NOMO-1 treated with DMSO at 0.1 percent for 48 hours (cell line): Measurements from ENCODE around the gene AP3S2.
"Not testable (repeated sequence)": the region's sequence is repeated elsewhere in the genome, so short reads cannot be mapped to it uniquely, and the experiment has no call there.

ENCODE experiments used
- DNase-seq: peaks from one replicate; lab custom pipeline; 2025; ENCODE audit not compliant: unreplicated experiment; lab: John Stamatoyannopoulos, UW

Gene AP3S2

GRCh38 chr15:89783111-89783860, 110.5 kb downstream of the AP3S2 start:
- no peak for DNase-seq

- not testable (repeated sequence) for DNase-seq
Observed at GRCh38 chr15:89782619-89782950, 111.2 kb downstream of the AP3S2 start.

GRCh38 chr15:89781891-89782618, 111.7 kb downstream of the AP3S2 start:
- peak; percentile 67 for DNase-seq

DNA sequence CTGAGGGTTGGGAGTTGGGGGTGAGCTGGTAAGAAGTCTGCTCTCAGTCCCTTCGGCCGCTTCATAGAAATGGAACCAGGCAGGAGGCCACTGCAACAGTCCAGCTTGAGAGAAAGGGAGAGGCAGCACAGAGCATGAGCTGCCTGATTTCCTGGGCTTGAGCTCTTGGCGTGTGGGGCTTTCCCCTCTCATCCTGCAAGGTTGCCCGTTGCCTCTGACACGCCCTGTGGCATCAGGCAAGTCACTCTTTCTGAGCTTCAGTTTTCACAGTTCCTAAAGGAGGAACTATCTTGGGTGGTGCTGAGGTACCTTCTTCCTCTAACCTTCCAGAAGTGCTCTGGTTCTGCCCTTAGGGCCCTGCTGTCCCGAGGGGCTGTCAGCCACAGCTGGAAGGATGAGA, 112.7 kb downstream of the AP3S2 start:
- peak; percentile 82 for DNase-seq

DNA sequence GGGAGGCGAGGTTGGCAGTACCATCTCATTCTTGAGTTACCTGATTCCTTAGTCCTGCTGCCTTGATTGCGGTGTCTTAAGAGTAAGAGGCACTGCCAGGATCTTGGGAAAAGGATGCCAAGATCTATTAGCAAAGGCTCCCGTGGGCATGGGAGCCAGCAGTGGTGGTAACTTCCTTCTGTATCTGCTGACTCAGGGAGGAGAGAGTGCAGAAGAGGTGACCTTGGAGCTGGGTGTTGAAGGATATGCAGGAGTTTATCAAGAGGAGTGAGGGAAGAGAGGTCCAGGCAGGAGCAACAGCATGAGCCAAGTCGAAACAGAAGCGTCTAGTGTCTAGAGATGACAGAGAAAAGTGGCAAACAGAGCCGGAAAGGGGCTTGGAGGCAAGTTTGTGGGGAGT, 113.2 kb downstream of the AP3S2 start:
- no peak for DNase-seq
